ENCODE measurements around the gene CBFA2T3. TPM values are rescaled to one million over a fixed set of nuclear protein-coding genes. Genes with fewer than 3 reads are reported as not detected.

The CBFA2T3 gene
- total RNA-seq, 1 donor from 2014 or later, result 32.8 TPM

DNA sequence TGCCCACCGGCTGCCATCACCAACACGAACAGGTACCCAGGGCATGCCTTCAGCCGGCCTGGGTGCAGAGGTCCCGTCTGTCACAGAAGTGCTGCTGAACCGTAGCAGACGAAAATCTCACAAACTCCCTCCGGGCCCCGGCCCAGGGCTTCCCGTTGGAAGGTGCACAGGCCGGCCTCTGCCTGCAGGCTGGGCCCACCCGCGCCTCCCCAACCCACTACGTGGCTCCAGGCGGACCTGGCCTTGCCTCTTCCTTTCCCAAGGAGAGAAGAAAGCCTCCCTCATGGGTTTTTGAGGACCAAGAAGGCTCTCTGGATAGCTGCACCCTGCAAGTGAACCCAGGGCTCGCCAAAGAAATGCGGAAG is 65.1 kb downstream of the CBFA2T3 start:
- H3K4me3 ChIP-seq, result no peak overlapping the region
- DNase-seq (ENCODE audit: low spot score in 2 of 2), result no peak
- H3K4me1 ChIP-seq, result no peaks in the 10 kb centered on the region
- H3K27ac ChIP-seq, result no peak overlapping the region
- no peaks in the 10 kb centered on the region for H3K27me3 ChIP-seq
- intact Hi-C loops (cut with DNase I), result no loop called here
- no peaks in the 10 kb centered on the region for H3K9me3 ChIP-seq
- TF ChIP-seq CTCF (IDR thresholded peaks at IDR 0.05), result no peak
- H3K36me3 ChIP-seq, result no peaks in the 10 kb centered on the region

GRCh38 chr16:88911136-88911945 is 65.7 kb downstream of the CBFA2T3 start:
- no peak overlapping the region for H3K27ac ChIP-seq
- intact Hi-C loops (cut with DNase I), result no loop called here
- H3K4me1 ChIP-seq, result no peaks in the 10 kb centered on the region
- no peak overlapping the region for H3K4me3 ChIP-seq
- TF ChIP-seq CTCF (IDR thresholded peaks at IDR 0.05), result no peak
- DNase-seq (ENCODE audit: low spot score in 2 of 2), result no peak
- no peaks in the 10 kb centered on the region for H3K27me3 ChIP-seq
- no peaks in the 10 kb centered on the region for H3K36me3 ChIP-seq
- no peaks in the 10 kb centered on the region for H3K9me3 ChIP-seq

- Histone ChIP-seq H3K4me1 (no peaks in the 10 kb centered on the region), H3K36me3 (no peaks in the 10 kb centered on the region), H3K4me3 (no peak overlapping the region), H3K27ac (no peak overlapping the region), H3K9me3 (no peaks in the 10 kb centered on the region), H3K27me3 (no peaks in the 10 kb centered on the region)
- intact Hi-C loops (cut with DNase I), result no loop called here
- DNase-seq (ENCODE audit: low spot score in 2 of 2), result no peak
- TF ChIP-seq CTCF (IDR thresholded peaks at IDR 0.05), result no peak
Measured at GRCh38 chr16:88910284-88911135, 66.5 kb downstream of the CBFA2T3 start.

- intact Hi-C loops (cut with DNase I), result no loop called here
- Histone ChIP-seq H3K4me3 (no peak overlapping the region), H3K36me3 (no peaks in the 10 kb centered on the region), H3K27me3 (no peaks in the 10 kb centered on the region), H3K9me3 (no peaks in the 10 kb centered on the region), H3K27ac (no peak overlapping the region), H3K4me1 (no peaks in the 10 kb centered on the region)
- DNase-seq (ENCODE audit: low spot score in 2 of 2), result no peak
- TF ChIP-seq CTCF (IDR thresholded peaks at IDR 0.05), result no peak
Measured at GRCh38 chr16:88909431-88910210, 67.4 kb downstream of the CBFA2T3 start.

DNA sequence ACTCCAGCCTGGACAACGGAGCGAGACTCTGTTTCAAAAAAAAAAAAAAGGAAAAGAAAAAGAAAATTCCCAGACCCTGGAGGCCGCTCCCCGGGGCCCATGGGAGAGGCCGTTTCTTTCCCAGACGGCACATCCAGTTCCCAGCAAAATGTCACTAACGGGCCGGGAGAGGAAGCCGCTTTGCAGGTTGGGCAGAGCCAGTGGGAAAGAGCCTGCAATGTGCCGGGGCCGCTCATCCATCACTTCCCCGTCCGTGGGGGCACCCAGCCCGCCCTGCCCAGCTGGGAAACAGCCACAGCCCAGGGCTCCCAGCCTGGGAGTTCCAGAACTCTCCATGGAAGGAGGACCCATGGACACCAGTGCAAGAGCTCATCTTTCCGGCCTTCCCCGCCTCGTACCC is 68.7 kb downstream of the CBFA2T3 start:
- no peak overlapping the region for H3K27ac ChIP-seq
- H3K9me3 ChIP-seq, result no peaks in the 10 kb centered on the region
- TF ChIP-seq CTCF (IDR thresholded peaks at IDR 0.05), result no peak
- no peaks in the 10 kb centered on the region for H3K36me3 ChIP-seq
- DNase-seq (ENCODE audit: low spot score in 2 of 2), result no peak
- H3K4me1 ChIP-seq, result no peaks in the 10 kb centered on the region
- H3K27me3 ChIP-seq, result no peaks in the 10 kb centered on the region
- no peak overlapping the region for H3K4me3 ChIP-seq
- intact Hi-C loops (cut with DNase I), result no loop called here
